Fibroblast of mammary gland (primary cell): ENCODE measurements around the gene RBM44.
A peak's percentile ranks its signal among the peaks of the same experiment; 100 is the strongest.
"Not testable (repeated sequence)": the region's sequence is repeated elsewhere in the genome, so short reads cannot be mapped to it uniquely, and the experiment has no call there.

ENCODE experiments used
- DNase-seq: peaks from one replicate; pipeline ENCODE4 v3.0.0-alpha.2; 2010; ENCODE audit warnings: low read depth
- H3K4me3 ChIP-seq: 2 replicates; pipeline ENCODE4 v1.5.1; 2011; ENCODE audit warnings: low read depth, mild to moderate bottlenecking, low read length, moderate library complexity; ENCODE audit not compliant: control insufficient read depth
- CTCF ChIP-seq: conservative IDR thresholded peaks from 2 replicates; pipeline ENCODE4 v1.5.1; 2011; ENCODE audit warnings: low read depth, low read length, inconsistent platforms; ENCODE audit not compliant: control insufficient read depth, insufficient read depth

RBM44 gene

GRCh38 chr2:237865623-237866041, 67.1 kb downstream of the RBM44 start:
- peak; percentile 28 for DNase-seq
- peak; percentile 12 for TF ChIP-seq CTCF
- H3K4me3 ChIP-seq: no peak overlapping the region

DNA sequence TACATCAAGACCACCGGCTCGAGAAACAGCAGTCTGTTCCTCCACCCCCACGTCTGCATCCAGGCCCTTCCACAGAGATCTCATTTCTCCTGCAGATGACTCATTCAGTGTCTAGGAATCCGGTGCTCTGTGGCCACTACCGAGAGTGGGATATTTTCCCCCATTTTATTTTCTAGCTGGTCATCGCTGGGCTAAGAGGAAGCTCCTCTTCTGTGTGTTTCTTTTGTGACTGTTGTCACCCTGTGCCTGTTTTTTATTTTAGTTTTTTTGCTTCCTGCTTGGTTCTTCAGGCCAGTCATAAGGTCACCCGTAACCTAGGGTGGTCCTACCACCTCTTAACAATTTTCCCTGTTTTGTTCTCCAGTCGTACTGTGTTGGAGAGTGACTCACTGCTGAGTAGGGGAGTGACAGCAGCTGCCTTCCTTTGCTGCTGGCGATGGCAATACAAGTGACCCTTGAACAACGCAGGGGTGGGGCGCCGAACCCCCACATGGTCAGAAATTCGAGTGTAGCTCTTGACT, 67.6 kb downstream of the RBM44 start:
- H3K4me3 ChIP-seq: no peak overlapping the region
- TF ChIP-seq CTCF: no peak
- peak; percentile 48 for DNase-seq

- no peak overlapping the region for H3K4me3 ChIP-seq
- no peak for DNase-seq
- TF ChIP-seq CTCF: no peak
Observed at GRCh38 chr2:237867465-237867864, 68.9 kb downstream of the RBM44 start.

- not testable (repeated sequence) for H3K4me3 ChIP-seq, DNase-seq
Observed at GRCh38 chr2:237868074-237868473, 69.5 kb downstream of the RBM44 start.

GRCh38 chr2:237868631-237869342, 70.2 kb downstream of the RBM44 start:
- peak; percentile 78 for DNase-seq
- no peak for TF ChIP-seq CTCF
- no peak overlapping the region for H3K4me3 ChIP-seq

DNA sequence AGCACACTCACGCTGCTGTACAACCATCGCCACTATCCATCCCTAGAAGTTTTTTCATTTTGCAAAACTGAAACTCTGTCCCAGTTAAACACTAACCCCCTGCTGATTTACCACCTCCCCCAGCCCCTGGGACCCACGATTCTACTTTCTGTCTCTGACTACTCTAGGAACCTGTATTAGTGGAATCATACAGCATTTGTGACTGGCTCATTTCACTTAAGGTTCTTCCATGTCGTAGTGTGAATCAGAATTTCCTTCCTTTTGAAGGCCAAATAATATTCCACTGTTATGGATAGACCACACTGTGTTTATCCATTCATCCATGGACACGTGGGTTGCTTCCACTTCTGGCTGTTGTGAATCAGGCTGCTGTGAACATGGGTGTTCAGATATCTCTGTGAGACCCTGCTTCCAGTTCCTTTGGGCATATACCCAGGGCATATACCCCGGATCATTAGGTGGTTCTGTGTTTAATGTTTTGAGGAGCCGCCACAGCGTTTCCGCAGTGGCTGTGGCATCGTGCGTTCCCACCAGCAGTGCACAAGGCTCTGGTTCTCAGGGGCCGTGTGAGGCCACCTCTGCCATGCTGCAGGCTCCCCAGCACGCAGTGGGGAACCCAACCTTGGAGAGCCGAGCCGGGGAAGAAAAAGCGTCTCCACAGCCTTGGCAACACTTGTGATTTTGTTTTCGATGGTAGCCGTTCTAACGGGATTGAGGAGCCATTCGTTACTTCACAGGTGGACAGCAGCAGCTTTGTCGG, 70.9 kb downstream of the RBM44 start:
- no peak overlapping the region for H3K4me3 ChIP-seq
- no peak for TF ChIP-seq CTCF
- no peak for DNase-seq

DNA sequence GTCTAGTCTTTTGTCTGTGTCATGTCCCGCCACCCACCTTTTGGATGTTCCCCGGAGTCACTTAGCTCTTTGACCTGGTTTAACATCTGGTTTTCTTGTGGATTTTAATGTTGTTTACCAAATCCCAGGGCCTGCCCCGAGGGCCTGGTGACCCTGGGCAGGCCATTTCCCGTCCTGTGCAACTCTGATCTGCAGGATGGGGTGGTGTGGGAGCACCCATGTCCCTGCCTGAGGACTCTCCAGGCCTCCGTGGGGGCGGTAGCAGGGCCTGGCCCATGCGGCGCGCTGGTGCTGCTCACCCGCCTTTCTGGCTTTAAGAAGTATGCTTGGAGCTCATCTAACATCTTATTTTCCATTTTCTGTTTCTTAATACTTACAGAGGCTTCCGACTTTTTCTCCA, 71.5 kb downstream of the RBM44 start:
- no peak overlapping the region for H3K4me3 ChIP-seq
- TF ChIP-seq CTCF: no peak
- no peak for DNase-seq
